Measurements from ENCODE around the gene SQSTM1.

Gene SQSTM1

GRCh38 chr5:179872055-179872827 is 51.5 kb downstream of the SQSTM1 start:
- no peak for DNase-seq

- DNase-seq: no peak
These were observed 52.3 kb downstream of the SQSTM1 start for GRCh38 chr5:179872828-179873575.

DNA sequence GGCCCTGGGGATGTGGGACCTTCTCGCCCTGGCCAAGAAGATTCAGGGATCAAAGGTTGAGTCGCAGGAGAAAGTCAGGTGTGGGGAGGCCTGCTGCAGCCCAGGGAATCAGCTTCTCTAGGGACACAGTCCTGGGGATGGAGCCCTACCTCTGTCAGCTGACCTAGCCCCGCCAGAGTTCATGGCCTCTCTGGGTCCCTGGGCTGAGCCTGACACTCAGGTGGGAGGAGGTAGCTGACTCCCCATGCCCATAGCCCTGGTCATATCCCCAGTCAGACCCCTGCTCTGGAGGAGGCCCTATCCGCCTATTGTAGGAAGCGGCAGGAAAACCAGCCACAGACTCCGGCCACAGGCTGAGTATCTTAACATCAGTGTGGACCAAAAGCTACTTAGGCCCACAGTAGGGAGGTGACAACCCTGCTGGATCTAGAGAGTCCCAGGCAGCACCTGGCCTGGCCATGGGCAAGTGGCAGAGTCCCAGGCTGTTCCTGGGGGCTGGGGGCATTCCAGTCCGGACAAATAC is 52.9 kb downstream of the SQSTM1 start:
- DNase-seq: no peak

DNA sequence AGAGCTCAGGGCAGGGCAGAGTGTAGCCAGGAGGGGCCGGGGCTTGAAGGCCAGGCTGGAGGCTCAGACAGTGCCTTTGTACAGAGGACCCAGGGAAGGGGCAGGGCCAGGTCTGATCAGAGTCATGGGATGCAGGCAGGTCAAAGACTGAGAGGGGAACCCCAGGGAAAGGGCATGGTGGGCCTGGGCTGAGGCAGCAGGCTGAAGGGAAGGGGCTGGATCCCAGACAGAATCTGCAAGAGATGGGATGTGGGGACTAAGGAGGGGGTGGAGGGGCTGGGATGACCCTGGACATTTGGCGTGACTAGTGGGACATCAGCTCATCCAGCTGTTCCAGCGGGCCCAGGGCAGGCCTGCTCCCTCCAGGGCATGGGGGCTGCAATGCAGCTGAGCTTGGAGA is 53.4 kb downstream of the SQSTM1 start:
- no peak for DNase-seq

- no peak for DNase-seq
These were observed 54.0 kb downstream of the SQSTM1 start for GRCh38 chr5:179874536-179875292.

GRCh38 chr5:179875741-179876609 is 55.3 kb downstream of the SQSTM1 start:
- no peak for DNase-seq

GRCh38 chr5:179876610-179876952 is 55.9 kb downstream of the SQSTM1 start:
- DNase-seq: no peak

DNA sequence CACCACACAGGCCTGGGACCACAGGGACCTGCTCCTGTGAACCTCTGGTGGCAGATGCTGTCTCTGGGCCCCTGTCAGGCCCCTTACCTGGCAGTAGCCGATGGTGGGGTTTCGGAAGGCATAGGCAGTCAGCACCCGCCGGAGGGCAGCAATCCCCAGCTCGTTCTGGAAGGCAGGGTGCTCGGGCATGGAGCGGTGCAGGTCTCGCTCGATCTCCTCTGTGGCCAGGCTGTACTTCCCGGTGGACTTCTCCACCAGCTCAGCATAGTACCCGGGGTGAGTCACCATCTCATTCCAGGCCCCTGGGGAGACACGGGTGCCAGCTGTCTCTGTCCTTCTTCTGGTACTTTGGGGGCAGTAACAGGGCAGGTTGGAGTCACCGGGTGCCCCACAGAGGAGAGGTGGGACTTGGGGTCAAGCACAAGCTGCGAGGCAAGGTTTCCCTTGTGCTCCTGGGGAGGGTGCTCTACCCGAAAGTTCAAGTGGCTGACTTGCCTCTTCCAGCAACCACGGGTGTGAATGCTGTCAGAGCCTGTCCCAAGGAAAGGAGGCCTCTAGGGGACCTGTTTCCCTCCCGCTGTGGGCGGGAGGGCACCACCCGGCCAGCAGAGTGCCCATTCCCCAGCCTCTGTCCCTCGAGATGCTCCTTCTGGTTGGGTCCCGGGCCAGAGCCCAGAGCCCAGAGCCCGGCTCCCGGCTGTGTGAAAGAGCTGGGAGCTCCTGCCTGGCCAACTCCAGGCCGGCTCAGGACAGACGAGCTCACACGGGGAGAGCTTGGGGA is 57.7 kb downstream of the SQSTM1 start:
- no peak for DNase-seq

DNA sequence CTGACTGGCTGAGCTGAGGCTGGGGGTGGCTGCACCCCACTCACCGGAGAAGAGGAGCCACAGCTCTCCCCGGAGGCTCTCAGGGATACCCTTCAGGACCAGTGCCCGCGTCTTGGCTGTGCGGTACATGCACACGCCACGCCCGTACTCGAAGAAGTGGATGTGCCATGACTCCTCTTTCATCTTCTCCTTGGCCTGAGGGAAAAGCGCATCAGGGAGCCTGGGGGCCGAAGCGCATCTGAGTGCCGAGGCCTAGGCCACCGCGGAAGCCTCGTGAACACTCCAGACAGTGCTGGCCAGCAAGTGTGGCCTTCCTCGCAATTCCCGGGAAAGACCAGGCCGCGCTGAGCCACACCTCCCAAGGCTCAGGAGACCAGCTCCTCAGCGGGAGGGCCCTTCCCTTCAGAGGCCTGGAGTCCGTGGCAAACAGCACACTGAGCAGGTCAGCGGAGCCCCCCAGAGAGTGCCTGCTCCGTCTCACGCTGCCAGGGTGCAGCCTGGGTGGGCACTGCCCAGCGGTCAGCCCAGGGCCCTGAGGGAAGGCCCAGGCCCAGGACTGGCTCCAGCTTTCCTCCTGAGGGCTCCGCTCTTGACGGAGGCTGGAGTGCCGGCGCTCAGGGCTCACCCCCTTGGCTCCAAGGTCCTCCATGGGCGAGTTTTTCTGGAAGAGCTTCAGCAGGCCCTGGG is 58.4 kb downstream of the SQSTM1 start:
- no peak for DNase-seq

DNA sequence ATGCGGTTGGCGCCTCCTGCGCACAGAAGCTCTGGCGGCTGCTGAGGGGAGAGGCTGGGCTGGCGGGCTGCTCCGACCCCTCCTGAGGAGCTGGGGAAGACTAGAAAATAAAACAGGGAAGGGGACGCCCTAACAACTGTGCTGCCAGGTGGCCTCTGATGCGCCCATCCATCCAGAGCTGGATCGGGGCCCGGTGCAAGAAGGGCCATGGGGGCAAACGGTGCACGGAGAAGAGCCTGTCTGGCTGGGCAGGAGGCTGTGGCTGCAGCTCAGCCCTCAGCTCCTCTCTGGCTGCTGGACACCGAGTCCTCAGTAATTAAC is 58.9 kb downstream of the SQSTM1 start:
- no peak for DNase-seq

GRCh38 chr5:179880066-179880650 is 59.5 kb downstream of the SQSTM1 start:
- DNase-seq: no peak

- no peak for DNase-seq
These were observed 60.3 kb downstream of the SQSTM1 start for GRCh38 chr5:179880848-179881590.

GRCh38 chr5:179882338-179882737 is 61.6 kb downstream of the SQSTM1 start:
- no peak for DNase-seq

DNA sequence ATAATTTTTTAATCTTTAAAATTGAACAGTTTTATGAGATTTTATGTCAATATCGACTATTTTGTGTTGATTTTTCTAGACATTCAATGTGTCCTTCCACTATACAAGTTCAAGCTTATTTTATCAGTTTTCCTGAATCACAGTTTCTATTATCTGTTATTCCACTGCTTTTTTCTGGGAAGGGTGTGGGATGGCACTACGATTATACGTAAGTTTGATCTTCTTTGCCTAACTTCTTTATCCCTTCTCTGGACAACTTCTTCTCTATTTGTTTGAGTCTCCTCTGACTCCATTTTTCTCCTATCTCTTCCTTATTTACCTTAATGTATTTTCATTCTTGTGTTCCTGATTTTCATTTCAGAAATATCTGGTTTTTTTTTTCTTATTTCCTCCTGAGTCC is 62.5 kb downstream of the SQSTM1 start:
- DNase-seq: no peak

GRCh38 chr5:179885491-179886090 is 64.9 kb downstream of the SQSTM1 start:
- no peak for DNase-seq

- no peak for DNase-seq
These were observed 65.6 kb downstream of the SQSTM1 start for GRCh38 chr5:179886190-179886911.

DNA sequence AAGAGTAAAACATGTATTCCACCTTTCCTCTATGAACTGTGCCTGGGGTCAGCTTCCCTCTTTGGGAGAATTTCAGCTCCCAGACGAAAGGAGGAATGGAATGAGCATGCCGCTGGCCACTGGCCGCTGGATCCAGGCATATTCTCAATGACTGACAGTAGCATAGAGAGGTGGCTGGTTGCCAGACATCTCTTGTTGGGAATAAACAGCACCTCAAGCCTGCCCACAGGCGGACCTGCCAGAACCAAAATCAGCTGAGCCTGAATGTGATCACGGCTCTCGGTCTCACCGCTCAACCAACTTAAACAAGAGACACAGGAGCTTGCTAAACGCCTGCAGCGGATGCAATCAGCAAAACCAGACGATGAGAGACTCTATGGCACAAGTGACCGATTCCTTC is 66.4 kb downstream of the SQSTM1 start:
- no peak for DNase-seq
